Heart right ventricle (tissue), 16 donors: Measurements from ENCODE around the gene C6orf89. TPM values are rescaled to one million over a fixed set of nuclear protein-coding genes. Genes with fewer than 3 reads are reported as not detected.

Source experiments
- ATAC-seq, 8 donors: fragments of 200-7000 bp; cut with Tn5 transposase; one replicate each; pipeline ENCODE4 v1.9.1; 2020; ENCODE audit warnings: mild to moderate bottlenecking in 8 of 8, moderate library complexity in 8 of 8, moderate number of reproducible peaks in 1 of 8
- DNase-seq, 2 donors: peaks; one replicate each; pipeline ENCODE4 v3.0.0-alpha.2; 2020
- H3K27ac ChIP-seq, 10 donors: fragments of 200-600 bp; sonication (generic) in 2 of 10; one replicate each; pipeline versions ENCODE4 v1.5.0 to v1.8.0; 2020 to 2022; ENCODE audit warnings: mild to moderate bottlenecking in 3 of 10
- H3K27me3 ChIP-seq, 7 donors: fragments of 200-600 bp; one replicate each; pipeline ENCODE4 v1.8.0; 2021 to 2022; ENCODE audit warnings: mild to moderate bottlenecking in 2 of 7
- H3K36me3 ChIP-seq, 9 donors: fragments of 200-600 bp; sonication (generic) in 1 of 9; one replicate each; pipeline versions ENCODE4 v1.5.0 to v1.8.0; 2020 to 2022; ENCODE audit warnings: mild to moderate bottlenecking in 2 of 9
- H3K4me1 ChIP-seq, 9 donors: fragments of 200-600 bp; sonication (generic) in 1 of 9; one replicate each; pipeline versions ENCODE4 v1.5.0 to v1.8.0; 2020 to 2022; ENCODE audit warnings: mild to moderate bottlenecking in 4 of 9
- H3K4me3 ChIP-seq, 10 donors: fragments of 200-600 bp; sonication (generic) in 2 of 10; one replicate each; pipeline versions ENCODE4 v1.5.0 to v1.8.0; 2020 to 2022; ENCODE audit warnings: mild to moderate bottlenecking in 7 of 10, moderate library complexity in 2 of 10
- H3K9me3 ChIP-seq, 11 donors: fragments of 200-600 bp in 10 of 11; sonication (generic) in 2 of 11; one replicate each; pipeline versions ENCODE4 v1.5.0 to v1.8.0; 2013 to 2022; ENCODE audit warnings: mild to moderate bottlenecking in 2 of 11, control low read depth in 1 of 11, moderate library complexity in 1 of 11
- WGBS, 2 donors: extraction: QIAGEN DNeasy Blood & Tissue Kit; methylation state at CpG; one replicate each; pipeline ENCODE4 v1.1.7; 2013; ENCODE audit warnings: inconsistent platforms in 1 of 2; 5-methylcytosine and 5-hydroxymethylcytosine counted together
- intact Hi-C, 10 donors: fragments of 100-400 bp; cut with DNase I; formaldehyde crosslinking; loops; one replicate each; pipeline versions ENCODE4 v1.11.1 to v1.14.2; 2022
- polyA plus RNA-seq, 2 donors: library from polyadenylated mRNA; stranded (reverse); fragments of 200-250 nt; gene quantifications; one replicate each; pipeline ENCODE4 v1.2.3, GENCODE V29; 2013
- total RNA-seq, 10 donors: library from RNA; stranded (reverse); fragmentation: NEBNext Ultra II Directional in 3 of 10; extraction: Animal tissue kit (Norgen Biotek cat#: 25700) in 3 of 10; gene quantifications; one replicate each; pipeline versions ENCODE4 v1.2.1 to v1.2.4, GENCODE V29; 2021 to 2023
- TF ChIP-seq, protein P1 (sequence below), 9 donors: fragments of 200-600 bp; sonication (generic) in 2 of 9; IDR thresholded peaks; one replicate each; pipeline versions ENCODE4 v1.5.0 to v1.8.0; 2021 to 2022; ENCODE audit warnings: antibody characterized with exemption in 9 of 9, mild to moderate bottlenecking in 5 of 9, moderate library complexity in 1 of 9
- donor health status: Arrhythmogenic right ventricular cardiomyopathy.
- donor health status: ischemic (EF 13 %, LVEDD 7.1; RV severe dilation, severe dysfunction).
- donor health status: healthy with polysubstance abuse.
- donor health status: DM: no; HTN: yes; CAD: no.
- donor health status: DM: no; HTN: no; CAD: no.
- donor health status: ischemic (EF 25% LVEDD 6.9; RV normal size, moderate dysfunction).
- donor health status: ischemic (EF 25% LVEDD 5.7; RV mildly dilated, moderate dysfunction).
- donor health status: healthy.
- donor health status: DM: yes; HTN: yes; CAD: no.
- donor health status: Ischemic cardiomyopathy.
- donor health status: ischemic (EF 35%, LVEDD 5.7; RV mildly dilated, moderate dysfunction).
- donor health status: nonischemic (EF 11% LVEDD 7.7; RV severe dilation, severe dysfunction).
- donor health status: DM: yes; HTN: yes; CAD: no.
- donor health status: PGD.
- donor health status: ischemic (EF 29% LVEDD 5.4; RV normal size, mild dysfunction).
- donor health status: nonischemic (EF 23%, LVEDD 6.1; RV moderate dilation, normal function).

Gene C6orf89
- total and polyA plus RNA-seq, 12 donors: 22.5 to 104 (median 72.9) TPM

- peaks cover 0 to 70% (median 57%) of the 10 kb centered on the region in 9 donors for H3K36me3 ChIP-seq
- 60 to 72% methylated on average over 4 of the region's 4 CpGs for WGBS, 2 donors
- intact Hi-C loops: no loop called here
- no peak overlapping the region for H3K4me3 ChIP-seq
- H3K4me1 ChIP-seq: peaks cover 17 to 80% (median 57%) of the 10 kb centered on the region in 9 donors
- H3K27ac ChIP-seq: peak overlapping the region in 5 of 10 donors; percentile 19 to 63 (median 55)
- H3K27me3 ChIP-seq: no peaks in the 10 kb centered on the region
- no peak for DNase-seq
- ATAC-seq: no peak
- no peaks in the 10 kb centered on the region for H3K9me3 ChIP-seq
- TF ChIP-seq, protein P1, sequence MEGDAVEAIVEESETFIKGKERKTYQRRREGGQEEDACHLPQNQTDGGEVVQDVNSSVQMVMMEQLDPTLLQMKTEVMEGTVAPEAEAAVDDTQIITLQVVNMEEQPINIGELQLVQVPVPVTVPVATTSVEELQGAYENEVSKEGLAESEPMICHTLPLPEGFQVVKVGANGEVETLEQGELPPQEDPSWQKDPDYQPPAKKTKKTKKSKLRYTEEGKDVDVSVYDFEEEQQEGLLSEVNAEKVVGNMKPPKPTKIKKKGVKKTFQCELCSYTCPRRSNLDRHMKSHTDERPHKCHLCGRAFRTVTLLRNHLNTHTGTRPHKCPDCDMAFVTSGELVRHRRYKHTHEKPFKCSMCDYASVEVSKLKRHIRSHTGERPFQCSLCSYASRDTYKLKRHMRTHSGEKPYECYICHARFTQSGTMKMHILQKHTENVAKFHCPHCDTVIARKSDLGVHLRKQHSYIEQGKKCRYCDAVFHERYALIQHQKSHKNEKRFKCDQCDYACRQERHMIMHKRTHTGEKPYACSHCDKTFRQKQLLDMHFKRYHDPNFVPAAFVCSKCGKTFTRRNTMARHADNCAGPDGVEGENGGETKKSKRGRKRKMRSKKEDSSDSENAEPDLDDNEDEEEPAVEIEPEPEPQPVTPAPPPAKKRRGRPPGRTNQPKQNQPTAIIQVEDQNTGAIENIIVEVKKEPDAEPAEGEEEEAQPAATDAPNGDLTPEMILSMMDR (IDR thresholded peaks at IDR 0.05): no peak
Observed at GRCh38 chr6:36967757-36968156, 82.0 kb downstream of the C6orf89 start.

- no peaks in the 10 kb centered on the region for H3K9me3 ChIP-seq
- H3K27ac ChIP-seq: peak overlapping the region in 6 of 10 donors; percentile 3 to 63 (median 38)
- no peaks in the 10 kb centered on the region for H3K27me3 ChIP-seq
- ATAC-seq: peak in 1 of 8 donors; percentile 19
- intact Hi-C loops: no loop called here
- no peak for DNase-seq
- 84 to 86% methylated on average over 16 of the region's 16 CpGs for WGBS, 2 donors
- H3K4me3 ChIP-seq: no peak overlapping the region
- TF ChIP-seq, protein P1 (IDR thresholded peaks at IDR 0.05): no peak
- peaks cover 0 to 77% (median 60%) of the 10 kb centered on the region in 9 donors for H3K36me3 ChIP-seq
- peaks cover 19 to 82% (median 62%) of the 10 kb centered on the region in 9 donors for H3K4me1 ChIP-seq
Observed at GRCh38 chr6:36968266-36968977, 82.7 kb downstream of the C6orf89 start.

DNA sequence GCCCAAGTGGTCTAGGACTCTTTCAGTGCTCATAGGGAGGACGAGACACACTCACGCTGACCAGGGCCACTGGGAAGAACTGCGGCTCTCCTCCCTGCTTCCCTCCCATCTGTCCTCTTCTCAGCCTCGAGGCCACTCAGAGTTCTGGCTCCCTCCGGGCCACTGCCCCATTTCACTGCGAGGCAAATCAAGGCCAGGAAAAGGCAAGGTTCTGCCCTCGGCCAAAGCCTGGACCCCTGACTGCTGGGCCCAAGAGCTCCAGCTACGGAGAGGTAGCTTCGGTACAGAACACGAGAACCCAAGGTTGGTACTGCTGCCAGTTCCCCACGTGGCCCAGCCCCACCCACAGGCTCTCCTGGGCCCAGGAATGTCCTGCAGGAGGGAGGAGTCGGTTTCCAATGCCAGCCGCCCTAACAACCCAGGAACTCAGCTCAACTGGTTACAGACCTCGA is 83.5 kb downstream of the C6orf89 start:
- Histone ChIP-seq H3K9me3 (no peaks in the 10 kb centered on the region), H3K27ac (peak overlapping the region in 4 of 10 donors; percentile 3 to 44 (median 24)), H3K4me1 (peaks cover 12 to 82% (median 61%) of the 10 kb centered on the region in 9 donors), H3K4me3 (no peak overlapping the region), H3K36me3 (peaks cover 0 to 85% (median 67%) of the 10 kb centered on the region in 9 donors), H3K27me3 (no peaks in the 10 kb centered on the region)
- no peak for DNase-seq
- intact Hi-C loops: no loop called here
- peak in 4 of 8 donors; percentile 20 to 27 (median 22) for ATAC-seq
- WGBS, 2 donors: 63 to 72% methylated on average over 14 of the region's 14 CpGs
- TF ChIP-seq, protein P1 (IDR thresholded peaks at IDR 0.05): no peak

DNA sequence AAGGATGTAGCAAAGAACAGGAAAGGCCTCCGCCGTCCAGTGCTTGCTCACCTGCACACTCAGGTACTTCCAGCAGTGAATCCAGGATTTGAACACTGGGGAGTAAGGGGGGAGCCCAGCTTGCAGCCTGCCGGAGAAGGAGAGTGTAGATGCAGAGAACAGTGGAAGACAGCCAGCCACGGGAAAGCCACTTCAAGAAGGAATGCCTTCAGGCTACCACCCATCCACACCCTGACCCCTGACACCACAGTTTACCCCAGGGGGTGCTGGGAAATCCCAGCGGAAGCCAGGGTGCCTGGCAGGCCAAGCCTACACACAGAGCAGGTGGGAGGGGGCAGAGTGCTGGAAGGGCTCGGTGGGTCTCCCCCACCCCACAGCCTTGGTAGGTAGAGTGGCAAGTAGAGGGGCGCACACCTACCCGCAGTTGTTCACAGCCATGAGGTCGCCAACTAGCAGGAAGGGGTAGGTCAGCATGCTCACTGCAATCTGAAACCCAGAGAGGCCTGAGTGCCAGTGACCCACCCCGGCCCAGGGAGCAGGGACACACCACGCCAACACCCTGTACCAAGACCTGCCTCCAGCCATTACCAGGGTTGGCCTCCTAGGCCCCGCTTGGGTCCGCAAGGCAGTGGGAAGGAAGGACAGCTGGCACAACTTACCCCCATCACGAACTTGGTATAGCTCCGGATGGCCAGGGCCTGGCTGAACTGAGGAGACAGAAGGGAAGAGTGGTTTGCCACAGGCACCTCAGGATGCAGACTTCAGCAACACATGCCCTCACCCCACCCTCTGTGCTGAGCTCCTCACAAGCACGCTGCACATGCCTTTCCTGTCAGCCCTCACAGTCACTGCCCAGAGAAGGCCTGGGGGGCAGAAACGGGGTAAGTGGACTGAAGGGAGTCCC is 84.5 kb downstream of the C6orf89 start:
- intact Hi-C loops: loop anchor here in 1 of 10 donors (5.0 kb wide), 1 partner anchor 128 kb away; no protein-coding TSS in a partner anchor
- Histone ChIP-seq H3K27ac (peak overlapping the region in 8 of 10 donors; percentile 5 to 79 (median 58)), H3K27me3 (no peaks in the 10 kb centered on the region), H3K9me3 (no peaks in the 10 kb centered on the region), H3K36me3 (peaks cover 0 to 95% (median 77%) of the 10 kb centered on the region in 9 donors), H3K4me3 (no peak overlapping the region), H3K4me1 (peaks cover 3 to 83% (median 61%) of the 10 kb centered on the region in 9 donors)
- WGBS, 2 donors: 81 to 83% methylated on average over 17 of the region's 17 CpGs
- TF ChIP-seq, protein P1 (IDR thresholded peaks at IDR 0.05): no peak
- peak in 1 of 8 donors; percentile 8 for ATAC-seq
- no peak for DNase-seq
